ENCODE data around the gene CHRM1. TPM values are rescaled to one million over a fixed set of nuclear protein-coding genes. Genes with fewer than 3 reads are reported as not detected.

Gene CHRM1
- total RNA-seq, 1 experiment from 2014 or later, result not detected

DNA sequence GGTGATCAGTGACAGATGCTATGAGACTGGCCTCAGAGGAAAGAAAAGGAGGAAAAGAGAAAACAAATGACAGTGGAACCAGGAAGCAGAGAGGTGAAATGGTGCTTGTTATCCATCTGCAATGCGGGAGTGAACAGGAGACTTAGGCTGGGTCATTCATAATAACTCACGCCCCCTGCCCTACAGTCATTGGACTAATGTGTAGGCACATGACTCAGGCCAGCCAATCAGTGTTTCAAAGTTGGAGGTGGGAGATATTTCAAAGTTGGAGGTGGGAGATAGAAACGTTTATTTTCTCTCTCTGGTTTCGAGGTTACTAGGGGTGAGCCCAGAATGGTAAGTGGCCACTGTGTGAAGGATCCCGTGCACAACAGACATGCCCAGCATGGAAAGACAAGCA, 33.3 kb upstream of the CHRM1 start:
- Mint-ChIP-seq H3K27ac (no peak overlapping the region), H3K36me3 (ENCODE audit: insufficient read depth in 1 of 3, low read depth in 3 of 3) (no peaks in the 10 kb centered on the region; a peak in 1 of 7 replicates), H3K4me3 (no peak overlapping the region), H3K27me3 (ENCODE audit: low read depth) (peaks cover 13% of the 10 kb centered on the region), H3K9me3 (no peaks in the 10 kb centered on the region; a peak in 1 of 5 replicates), H3K4me1 (peaks cover 8 to 9% of the 10 kb centered on the region in 2 experiments)
- Histone ChIP-seq H2BK5ac (ENCODE audit: insufficient read length, low read length) (no peak overlapping the region), H2BK12ac (ENCODE audit: insufficient read length, low read depth, low read length) (no peak overlapping the region), H3T11ph (ENCODE audit: low read length) (no peak overlapping the region), H4K8ac (replicated peaks; ENCODE audit: insufficient read length, low read depth, low read length) (no peak overlapping the region), H4K5ac (ENCODE audit: insufficient read length, low read depth, low read length) (no peak overlapping the region), H3K56ac (ENCODE audit: insufficient read length, low read depth, low read length) (no peak overlapping the region), H3K23me2 (ENCODE audit: insufficient read length, low read depth, low read length, poor library complexity, severe bottlenecking) (no peaks in the 10 kb centered on the region), H4K91ac (ENCODE audit: insufficient read length, low read depth, low read length) (no peak overlapping the region), H2AFZ (ENCODE audit: low read length) (no peak overlapping the region), H2BK15ac (ENCODE audit: low read depth, low read length) (no peak overlapping the region), H3K79me1 (ENCODE audit: insufficient read depth, low read depth, low read length, poor library complexity, severe bottlenecking) (no peaks in the 10 kb centered on the region), H3K4ac (ENCODE audit: low read depth, low read length) (no peak overlapping the region), H3K27me3 (ENCODE audit: insufficient read depth, low read length) (no peaks in the 10 kb centered on the region), H2BK20ac (ENCODE audit: low read depth, low read length, poor library complexity, severe bottlenecking) (no peak overlapping the region), H3K23ac (ENCODE audit: insufficient read length, low read depth, low read length) (no peak overlapping the region), H2BK120ac (ENCODE audit: low read depth, low read length, poor library complexity, severe bottlenecking) (no peak overlapping the region), H3K14ac (ENCODE audit: insufficient read depth, low read length) (no peak overlapping the region), H3K9me3 (ENCODE audit: control insufficient read depth, low read depth, low read length) (no peaks in the 10 kb centered on the region), H3K4me1 (ENCODE audit: insufficient read depth, low read length) (no peaks in the 10 kb centered on the region), H3K4me2 (ENCODE audit: insufficient read depth, insufficient read length, low read length) (no peak overlapping the region), H4K20me1 (ENCODE audit: control insufficient read depth, insufficient read depth, insufficient read length) (no peaks in the 10 kb centered on the region), H3K18ac (ENCODE audit: insufficient read length, low read depth, low read length) (no peak overlapping the region), H3K27ac (ENCODE audit: insufficient read length, low read depth, low read length) (no peak overlapping the region), H2AK5ac (ENCODE audit: insufficient read length, low read length) (no peak overlapping the region), H3K79me2 (ENCODE audit: insufficient read depth, low read length) (no peaks in the 10 kb centered on the region), H3K9ac (ENCODE audit: extremely low read depth, insufficient read length, low read length) (no peak overlapping the region)
- TF ChIP-seq, protein P1, sequence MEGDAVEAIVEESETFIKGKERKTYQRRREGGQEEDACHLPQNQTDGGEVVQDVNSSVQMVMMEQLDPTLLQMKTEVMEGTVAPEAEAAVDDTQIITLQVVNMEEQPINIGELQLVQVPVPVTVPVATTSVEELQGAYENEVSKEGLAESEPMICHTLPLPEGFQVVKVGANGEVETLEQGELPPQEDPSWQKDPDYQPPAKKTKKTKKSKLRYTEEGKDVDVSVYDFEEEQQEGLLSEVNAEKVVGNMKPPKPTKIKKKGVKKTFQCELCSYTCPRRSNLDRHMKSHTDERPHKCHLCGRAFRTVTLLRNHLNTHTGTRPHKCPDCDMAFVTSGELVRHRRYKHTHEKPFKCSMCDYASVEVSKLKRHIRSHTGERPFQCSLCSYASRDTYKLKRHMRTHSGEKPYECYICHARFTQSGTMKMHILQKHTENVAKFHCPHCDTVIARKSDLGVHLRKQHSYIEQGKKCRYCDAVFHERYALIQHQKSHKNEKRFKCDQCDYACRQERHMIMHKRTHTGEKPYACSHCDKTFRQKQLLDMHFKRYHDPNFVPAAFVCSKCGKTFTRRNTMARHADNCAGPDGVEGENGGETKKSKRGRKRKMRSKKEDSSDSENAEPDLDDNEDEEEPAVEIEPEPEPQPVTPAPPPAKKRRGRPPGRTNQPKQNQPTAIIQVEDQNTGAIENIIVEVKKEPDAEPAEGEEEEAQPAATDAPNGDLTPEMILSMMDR (conservative IDR thresholded peaks at IDR 0.05), result no peak
- WGBS (ENCODE audit: extremely low coverage, insufficient read length, low lambda C conversion rate), result no CpG with 5 or more reads among the region's 5 CpGs
- DNase-seq, result no peak
